Stomach (tissue), 4 donors: Measurements from ENCODE around the gene LEFTY1.

Experiments used
- CTCF ChIP-seq, 7 experiments: fragments of 450-650 bp in 4 of 7; fragments of 200-600 bp in 3 of 7; sonication (generic) in 3 of 7; IDR thresholded peaks; one replicate each; pipeline ENCODE4 v1.5.1; 2016 to 2019; ENCODE audit warnings: antibody characterized with exemption in 7 of 7, control low read depth in 2 of 7, mild to moderate bottlenecking in 1 of 7
- EP300 ChIP-seq: sonication (generic); formaldehyde crosslinking; IDR thresholded peaks from one replicate; pipeline ENCODE4 v1.6.1; 2017; ENCODE audit warnings: antibody characterized with exemption
- POLR2A ChIP-seq, 4 donors: fragments of 450-650 bp; IDR thresholded peaks; one replicate each; pipeline ENCODE4 v1.6.1; 2016; ENCODE audit warnings: antibody characterized with exemption in 4 of 4, control low read depth in 2 of 4, mild to moderate bottlenecking in 1 of 4, moderate library complexity in 1 of 4
- POLR2AphosphoS5 ChIP-seq, 3 donors: sonication (generic); formaldehyde crosslinking; IDR thresholded peaks; one replicate each; pipeline ENCODE4 v1.6.1; 2016; ENCODE audit warnings: antibody characterized with exemption in 3 of 3

- TF ChIP-seq CTCF (IDR thresholded peaks at IDR 0.05), result no peak
- no peak for TF ChIP-seq POLR2A (IDR thresholded peaks at IDR 0.05)
- no peak for TF ChIP-seq EP300
- no peak for TF ChIP-seq POLR2AphosphoS5 (IDR thresholded peaks at IDR 0.05)
Measured at GRCh38 chr1:225921734-225922709, 33.1 kb upstream of the LEFTY1 start.
